Keratinocyte (primary cell): ENCODE results near the gene SEC14L1.

Source experiments
- CTCF ChIP-seq, 3 experiments: IDR thresholded peaks in 1 of 3; conservative IDR thresholded peaks in 1 of 3; optimal IDR thresholded peaks in 1 of 3; 2 replicates in 2 of 3; 3 replicates in 1 of 3; pipeline versions ENCODE3 to v1.5.1; 2011; ENCODE audit warnings: low read length in 3 of 3, mild to moderate bottlenecking in 3 of 3, moderate library complexity in 2 of 3, control low read depth in 1 of 3, inconsistent platforms in 1 of 3; ENCODE audit not compliant: insufficient read depth in 2 of 3; ENCODE audit errors: extremely low read depth in 1 of 3
- EZH2 ChIP-seq: IDR thresholded peaks from one replicate; pipeline ENCODE4 v1.6.1; 2012; ENCODE audit warnings: inconsistent platforms, mild to moderate bottlenecking, low read length, moderate library complexity

GRCh38 chr17:77141846-77142449 is 1.2 kb downstream of the SEC14L1 start:
- TF ChIP-seq CTCF (optimal IDR thresholded peaks at IDR 0.05 in 1 of 3, IDR thresholded peaks at IDR 0.05 in 1 of 3, conservative IDR thresholded peaks at IDR 0.05 in 1 of 3; ENCODE audit: extremely low read depth in 1 of 3, insufficient read depth in 2 of 3, low read length in 3 of 3) (no peak), EZH2 (no peak)
